Adrenal gland (tissue), 5 donors: ENCODE measurements around the gene AMN.

Source experiments
- CTCF ChIP-seq, 6 experiments: fragments of 450-650 bp in 4 of 6; fragments of 200-600 bp in 2 of 6; sonication (generic) in 1 of 6; IDR thresholded peaks; 1 replicate in 5 of 6; 2 replicates in 1 of 6; pipeline versions ENCODE4 v1.5.1 to v1.8.0; 2016 to 2021; ENCODE audit warnings: antibody characterized with exemption in 6 of 6, mild to moderate bottlenecking in 2 of 6, moderate library complexity in 1 of 6
- POLR2A ChIP-seq, 2 donors: fragments of 450-650 bp; IDR thresholded peaks; one replicate each; pipeline ENCODE4 v1.6.1; 2017; ENCODE audit warnings: antibody characterized with exemption in 2 of 2, mild to moderate bottlenecking in 2 of 2, moderate library complexity in 1 of 2
- donor health status: DM: no; HTN: no; CAD: no.

DNA sequence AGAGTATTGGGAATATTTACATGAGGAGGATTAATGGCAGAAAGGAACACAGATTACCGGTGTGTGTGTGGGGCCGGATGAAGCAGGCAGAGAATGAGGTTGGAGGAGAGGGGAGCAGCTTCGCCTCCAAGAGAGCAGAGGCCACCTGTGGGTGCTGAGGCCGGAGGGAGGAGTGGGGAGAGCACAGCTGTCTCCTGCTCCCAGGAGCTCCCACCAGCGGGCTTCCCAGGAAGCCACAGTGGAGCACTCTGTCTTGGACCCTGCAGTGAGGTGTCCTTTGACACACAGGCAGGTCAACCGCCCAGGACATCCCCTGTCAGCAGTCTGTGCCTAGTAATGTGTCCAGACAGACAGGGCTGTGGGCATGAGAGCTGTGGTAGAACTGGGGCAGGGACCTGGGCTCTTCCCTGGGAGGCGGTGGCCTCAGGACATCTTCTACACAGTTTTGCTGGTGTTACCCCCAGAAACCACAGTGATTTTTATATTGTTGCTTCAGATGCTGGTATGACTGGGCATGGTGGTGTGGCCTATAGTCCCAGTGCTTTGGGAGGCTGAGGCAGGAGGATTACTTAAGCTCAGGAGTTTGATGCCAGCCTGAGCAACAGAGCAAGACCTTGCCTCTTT lies 18.5 kb upstream of the AMN start:
- TF ChIP-seq POLR2A (IDR thresholded peaks at IDR 0.05) (no peak), CTCF (IDR thresholded peaks at IDR 0.05) (no peak)
